Measurements from ENCODE around the gene ASCC1. TPM values are rescaled to one million over a fixed set of nuclear protein-coding genes. Genes with fewer than 3 reads are reported as not detected.

ASCC1 gene
- total and polyA plus RNA-seq, 2 donors = 29.7 to 33.5 TPM

DNA sequence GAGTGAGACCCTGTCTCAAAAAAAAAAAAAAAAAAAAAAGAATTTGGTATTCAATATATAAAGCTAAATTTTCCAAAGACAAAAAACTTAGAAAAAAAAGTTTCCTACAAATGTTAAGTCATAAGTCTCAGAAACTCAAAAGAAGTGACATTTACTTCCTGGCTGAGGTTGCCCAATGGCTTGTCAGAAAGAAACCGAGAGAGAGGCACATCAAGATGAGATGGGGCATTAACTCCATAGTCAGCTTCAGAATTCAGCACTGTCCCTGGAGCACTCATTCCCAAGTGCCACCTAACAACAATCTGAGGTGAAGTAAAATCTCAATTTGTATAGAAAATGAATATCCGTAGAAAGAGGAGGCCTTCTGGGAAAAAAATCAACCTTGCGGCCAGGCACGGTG is 120.9 kb downstream of the ASCC1 start:
- no peak for DNase-seq (ENCODE audit: extremely low spot score)
- no peak overlapping the region for H3K4me3 ChIP-seq (ENCODE audit: low read depth, low read length)
- over 99% methylated on average over 4 of the region's 4 CpGs for WGBS
- no peaks in the 10 kb centered on the region for H3K36me3 ChIP-seq (ENCODE audit: insufficient read depth)
- no peak overlapping the region for H3K27ac ChIP-seq (ENCODE audit: low read depth)
- no peaks in the 10 kb centered on the region for H3K4me1 ChIP-seq (ENCODE audit: insufficient read depth)

DNA sequence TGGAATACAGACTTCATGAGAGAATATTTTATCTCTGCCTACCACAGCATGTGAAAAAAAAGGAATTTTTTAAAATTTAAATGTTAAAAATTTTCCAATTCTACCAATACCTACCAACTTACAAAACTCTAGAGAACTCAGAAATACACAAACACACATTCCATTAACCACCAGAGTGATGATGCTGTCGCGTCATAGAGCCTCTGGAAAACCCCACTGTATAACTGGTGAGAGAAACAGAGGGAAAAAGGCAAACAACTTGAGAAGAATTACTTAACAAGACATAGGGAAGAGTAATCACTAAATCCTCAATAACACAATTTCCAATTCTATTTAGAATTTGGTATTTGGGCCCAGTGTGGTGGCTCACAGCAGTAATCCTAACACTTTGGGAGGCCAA is 121.5 kb downstream of the ASCC1 start:
- 97% methylated on average over 2 of the region's 2 CpGs for WGBS
- no peak overlapping the region for H3K27ac ChIP-seq (ENCODE audit: low read depth)
- H3K4me1 ChIP-seq (ENCODE audit: insufficient read depth) = no peaks in the 10 kb centered on the region
- DNase-seq (ENCODE audit: extremely low spot score) = no peak
- no peak overlapping the region for H3K4me3 ChIP-seq (ENCODE audit: low read depth, low read length)
- H3K36me3 ChIP-seq (ENCODE audit: insufficient read depth) = no peaks in the 10 kb centered on the region

DNA sequence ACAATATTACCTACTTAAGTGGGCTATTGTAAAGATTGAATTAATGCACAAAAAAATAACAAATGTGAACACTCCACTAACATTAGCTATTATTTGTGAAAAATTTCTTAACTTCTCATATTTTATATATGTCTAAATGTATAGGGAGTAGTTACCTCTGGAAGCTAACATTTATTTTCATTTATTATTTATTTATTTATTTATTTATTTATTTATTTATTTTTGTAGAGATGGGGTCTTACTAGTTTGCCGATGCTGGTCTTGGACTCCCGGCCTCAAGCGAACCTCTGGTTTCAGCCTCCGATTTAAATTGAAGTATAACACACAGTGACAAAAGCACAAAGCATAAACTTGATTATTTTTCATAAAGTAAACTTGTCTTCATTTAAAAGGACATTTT is 122.6 kb downstream of the ASCC1 start:
- Histone ChIP-seq H3K4me3 (ENCODE audit: low read depth, low read length) (no peak overlapping the region), H3K4me1 (ENCODE audit: insufficient read depth) (no peaks in the 10 kb centered on the region), H3K36me3 (ENCODE audit: insufficient read depth) (no peaks in the 10 kb centered on the region), H3K27ac (ENCODE audit: low read depth) (no peak overlapping the region)
- 85% methylated on average over 4 of the region's 4 CpGs for WGBS
- no peak for DNase-seq (ENCODE audit: extremely low spot score)

DNA sequence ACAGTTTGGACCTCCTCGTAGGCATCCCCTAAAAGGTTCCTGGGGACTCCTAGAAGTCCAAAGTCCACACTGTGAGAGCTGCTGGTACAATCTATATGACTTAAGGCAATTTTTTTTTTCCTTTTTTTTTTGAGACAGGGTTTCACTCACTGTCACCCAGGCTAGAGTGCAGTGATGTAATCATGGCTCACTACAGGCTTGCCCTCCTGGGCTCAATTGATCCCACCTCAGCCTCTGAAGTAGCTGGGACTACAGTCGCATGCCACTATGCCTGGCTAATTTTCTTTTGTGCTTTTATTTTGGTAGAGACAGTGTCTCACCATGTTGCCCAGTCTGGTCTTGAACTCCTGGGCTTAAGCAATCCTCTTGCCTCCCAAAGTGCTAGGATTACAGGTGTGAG is 123.1 kb downstream of the ASCC1 start:
- no peak overlapping the region for H3K27ac ChIP-seq (ENCODE audit: low read depth)
- 97% methylated on average over 2 of the region's 2 CpGs for WGBS
- H3K36me3 ChIP-seq (ENCODE audit: insufficient read depth) = no peaks in the 10 kb centered on the region
- no peak for DNase-seq (ENCODE audit: extremely low spot score)
- H3K4me3 ChIP-seq (ENCODE audit: low read depth, low read length) = no peak overlapping the region
- no peaks in the 10 kb centered on the region for H3K4me1 ChIP-seq (ENCODE audit: insufficient read depth)

DNA sequence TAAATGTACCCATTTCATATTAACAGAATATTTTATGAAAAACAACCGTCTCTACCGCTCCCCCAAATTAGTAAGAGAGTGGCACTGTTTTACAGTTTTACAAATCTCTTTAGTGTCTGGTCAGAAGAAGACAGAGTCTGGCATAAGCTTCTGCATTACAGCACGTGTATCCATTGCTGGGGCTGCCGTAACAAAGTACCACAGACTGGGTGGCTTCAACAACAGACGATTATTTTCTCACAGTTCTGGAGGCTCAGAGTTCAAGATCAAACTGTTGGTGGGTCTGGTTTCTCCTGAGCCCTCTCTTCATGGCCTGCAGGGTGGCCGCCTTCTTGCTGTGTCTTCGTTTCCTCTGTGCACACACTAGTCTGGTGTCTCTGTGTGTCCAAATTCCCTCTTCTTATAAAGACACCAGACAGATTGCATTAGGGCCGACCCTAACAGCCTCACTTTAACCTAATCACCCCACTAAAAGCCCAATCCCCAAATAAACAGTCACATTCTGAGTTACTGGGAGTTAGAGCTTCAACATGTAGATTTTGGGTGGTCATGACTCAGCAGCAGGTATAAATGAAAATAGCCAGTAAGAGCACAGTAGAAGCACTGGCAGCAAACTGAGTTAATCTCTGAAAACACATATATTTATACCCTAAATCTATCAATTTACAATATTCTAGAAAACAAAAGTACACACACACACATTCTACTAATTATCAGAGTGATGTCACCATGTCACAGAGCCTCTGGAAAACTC is 123.7 kb downstream of the ASCC1 start:
- Histone ChIP-seq H3K36me3 (ENCODE audit: insufficient read depth) (no peaks in the 10 kb centered on the region), H3K4me3 (ENCODE audit: low read depth, low read length) (no peak overlapping the region), H3K4me1 (ENCODE audit: insufficient read depth) (no peaks in the 10 kb centered on the region), H3K27ac (ENCODE audit: low read depth) (no peak overlapping the region)
- DNase-seq (ENCODE audit: extremely low spot score) = no peak
- 88% methylated on average over 8 of the region's 8 CpGs for WGBS

DNA sequence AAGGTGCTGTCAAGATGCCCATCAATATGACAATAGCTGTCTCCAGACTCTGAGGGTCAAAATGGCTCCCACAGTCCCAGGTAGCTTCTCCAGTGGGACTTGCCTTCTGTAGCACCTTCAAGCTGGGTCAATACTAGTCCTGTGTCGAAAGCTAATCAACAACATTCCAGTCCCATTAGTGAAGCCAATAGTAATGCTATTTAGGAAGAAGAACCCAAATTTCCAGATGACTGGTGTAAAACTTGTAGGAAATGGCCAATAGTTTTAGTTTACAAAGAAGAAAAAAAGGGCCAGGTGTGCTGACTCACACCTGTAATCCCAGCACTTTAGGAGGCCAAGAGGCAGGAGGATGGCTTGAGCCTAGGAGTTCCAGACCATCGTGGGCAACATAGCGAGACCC is 125.8 kb downstream of the ASCC1 start:
- 97% methylated on average over 3 of the region's 3 CpGs for WGBS
- H3K4me1 ChIP-seq (ENCODE audit: insufficient read depth) = no peaks in the 10 kb centered on the region
- DNase-seq (ENCODE audit: extremely low spot score) = no peak
- no peaks in the 10 kb centered on the region for H3K36me3 ChIP-seq (ENCODE audit: insufficient read depth)
- no peak overlapping the region for H3K27ac ChIP-seq (ENCODE audit: low read depth)
- H3K4me3 ChIP-seq (ENCODE audit: low read depth, low read length) = no peak overlapping the region

DNA sequence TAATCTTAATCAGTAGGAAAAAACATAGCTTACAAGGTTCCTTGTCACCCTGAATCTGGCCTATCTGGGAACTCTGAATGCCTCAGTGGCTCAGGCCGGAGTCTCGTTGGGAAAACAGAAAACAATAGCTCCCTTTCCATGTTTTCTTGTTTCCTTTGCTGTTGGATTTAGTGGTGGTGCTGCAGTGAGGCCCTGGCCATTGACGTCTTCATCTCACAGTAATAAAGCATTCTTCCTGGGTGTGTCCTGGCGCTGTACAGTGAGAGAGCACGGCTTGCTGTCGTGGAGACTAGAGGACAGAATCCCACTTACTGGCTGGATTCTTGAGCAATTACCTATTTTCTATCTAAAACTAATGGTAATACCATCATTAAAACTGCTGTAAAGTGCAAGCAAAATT is 126.5 kb downstream of the ASCC1 start:
- no peak overlapping the region for H3K27ac ChIP-seq (ENCODE audit: low read depth)
- H3K36me3 ChIP-seq (ENCODE audit: insufficient read depth) = no peaks in the 10 kb centered on the region
- H3K4me1 ChIP-seq (ENCODE audit: insufficient read depth) = no peaks in the 10 kb centered on the region
- DNase-seq (ENCODE audit: extremely low spot score) = no peak
- H3K4me3 ChIP-seq (ENCODE audit: low read depth, low read length) = no peak overlapping the region
- WGBS = 76% methylated on average over 6 of the region's 6 CpGs

DNA sequence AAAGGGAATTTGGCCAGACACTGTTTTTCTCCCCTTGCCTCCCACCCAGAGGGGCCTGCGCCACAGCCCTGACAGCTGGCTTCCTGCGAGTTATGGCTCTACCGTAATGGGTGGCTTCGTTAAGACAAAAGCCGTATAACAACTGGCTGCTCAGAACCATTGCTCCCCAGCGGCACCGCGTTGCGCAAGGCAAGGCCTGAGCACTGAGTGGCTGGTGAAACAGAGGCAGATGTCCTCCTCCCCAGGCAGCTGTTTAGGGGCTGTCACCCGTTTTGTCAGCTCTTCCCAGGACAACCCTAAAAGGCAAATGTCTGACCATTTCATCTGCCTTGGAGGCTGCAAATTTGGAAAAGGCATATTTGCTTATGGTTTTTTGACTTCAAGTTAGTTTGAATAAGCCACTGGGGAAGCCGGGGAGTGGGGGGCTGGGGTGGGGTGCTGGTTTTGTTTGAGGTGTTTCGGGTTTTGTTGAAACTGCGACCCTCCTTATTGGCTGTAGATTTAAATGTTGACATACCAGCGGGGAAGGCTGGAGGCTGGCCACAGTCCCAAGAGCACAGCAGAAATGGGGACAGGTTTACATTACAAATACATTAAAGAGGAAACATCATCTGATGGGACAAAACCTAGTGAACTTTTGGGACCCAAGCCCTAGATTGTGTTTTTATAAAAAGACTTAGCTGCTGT is 127.0 kb downstream of the ASCC1 start:
- 68% methylated on average over 14 of the region's 14 CpGs for WGBS
- no peak for DNase-seq (ENCODE audit: extremely low spot score)
- H3K4me3 ChIP-seq (ENCODE audit: low read depth, low read length) = peak overlapping the region; percentile 33
- no peaks in the 10 kb centered on the region for H3K36me3 ChIP-seq (ENCODE audit: insufficient read depth)
- H3K4me1 ChIP-seq (ENCODE audit: insufficient read depth) = no peaks in the 10 kb centered on the region
- no peak overlapping the region for H3K27ac ChIP-seq (ENCODE audit: low read depth)

DNA sequence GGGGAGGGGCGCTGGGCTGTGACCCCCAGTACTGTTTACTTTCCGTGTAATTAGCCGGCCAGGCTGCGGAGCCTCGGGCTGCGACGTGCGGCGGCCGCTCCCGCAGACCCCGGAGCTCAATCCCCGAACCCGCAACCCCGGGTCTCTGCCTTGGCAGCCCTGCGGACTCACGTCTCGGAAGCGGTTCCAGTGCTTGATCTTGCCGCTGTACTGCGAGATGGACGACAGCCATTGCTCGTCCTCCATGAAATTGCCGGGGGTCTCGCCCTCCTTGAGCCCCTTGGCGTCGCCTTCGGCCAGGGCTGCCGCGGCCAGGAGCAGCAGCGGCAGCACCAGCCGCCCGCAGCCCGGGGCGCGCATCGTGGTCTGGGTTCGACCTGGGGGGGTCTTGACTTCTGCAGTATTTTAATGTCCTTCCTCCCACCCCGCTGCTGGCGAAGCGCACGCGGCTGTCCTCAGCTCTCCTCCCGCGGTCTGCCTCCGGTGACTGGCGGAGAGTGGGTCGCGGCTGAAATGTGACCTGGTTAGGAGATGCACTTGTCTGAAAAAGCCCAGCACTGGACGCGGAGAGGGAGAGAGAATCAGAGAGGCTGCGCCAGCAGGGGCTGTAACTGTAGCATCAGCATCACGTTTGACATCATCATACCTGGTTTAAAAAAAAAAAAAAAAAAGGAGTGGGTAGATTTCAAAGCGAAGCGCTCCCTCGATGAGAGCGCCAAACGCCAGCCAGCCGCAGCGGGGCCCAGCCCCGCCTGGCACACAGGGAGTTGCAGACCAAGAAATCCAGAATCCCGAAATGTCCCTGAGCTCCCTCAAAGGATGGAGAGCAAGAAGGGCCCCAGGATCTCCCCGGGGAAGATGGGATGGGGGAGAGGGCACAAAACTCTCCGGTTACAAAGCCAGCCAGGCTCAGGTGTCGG is 127.8 kb downstream of the ASCC1 start, which contains the start of gene SPOCK2:
TSS of gene SPOCK2 (minus strand) at position 583 of the 920 bp plus-strand sequence. CDS start at position 360, 223 bp downstream.
- no peaks in the 10 kb centered on the region for H3K4me1 ChIP-seq (ENCODE audit: insufficient read depth)
- WGBS = 8% methylated on average over 65 of the region's 65 CpGs
- H3K4me3 ChIP-seq (ENCODE audit: low read depth, low read length) = peak within 1 kb of the TSS; percentile 33
- H3K36me3 ChIP-seq (ENCODE audit: insufficient read depth) = no peaks in the 10 kb centered on the region
- peak within 1 kb of the TSS; percentile 53 for H3K27ac ChIP-seq (ENCODE audit: low read depth)
- no peak for DNase-seq (ENCODE audit: extremely low spot score)

DNA sequence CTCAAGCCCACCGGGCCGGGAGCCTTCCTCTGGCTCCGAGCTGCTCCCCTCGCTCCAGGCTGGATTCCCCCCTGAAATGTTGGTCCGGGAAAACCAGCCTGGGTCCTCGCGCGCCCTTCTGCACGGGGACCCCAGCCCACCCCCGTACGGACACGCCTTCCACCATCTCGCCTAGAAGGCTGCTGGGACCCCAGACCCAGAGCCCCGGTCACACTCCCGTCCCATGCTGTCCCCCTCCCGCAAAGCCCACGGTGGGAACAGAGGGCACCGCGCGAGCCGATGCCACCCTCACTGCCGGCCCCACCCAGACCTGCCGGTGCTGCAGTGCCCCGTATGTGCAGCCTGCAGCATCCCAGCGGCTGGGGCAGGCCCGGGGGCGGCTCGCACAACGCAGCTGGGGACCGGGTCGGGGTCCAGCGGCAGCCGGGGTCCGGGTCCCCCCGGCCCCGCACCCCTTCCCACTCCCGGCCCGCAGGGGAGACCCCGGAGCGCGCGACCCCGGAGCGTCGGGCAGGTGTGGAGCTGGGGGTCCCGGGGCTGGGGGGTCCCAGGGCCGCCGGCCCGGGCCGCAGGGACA is 128.6 kb downstream of the ASCC1 start:
- no peaks in the 10 kb centered on the region for H3K36me3 ChIP-seq (ENCODE audit: insufficient read depth)
- DNase-seq (ENCODE audit: extremely low spot score) = no peak
- 2% methylated on average over 50 of the region's 50 CpGs for WGBS
- H3K4me3 ChIP-seq (ENCODE audit: low read depth, low read length) = peak overlapping the region; percentile 33
- peak overlapping the region; percentile 53 for H3K27ac ChIP-seq (ENCODE audit: low read depth)
- H3K4me1 ChIP-seq (ENCODE audit: insufficient read depth) = no peaks in the 10 kb centered on the region

DNA sequence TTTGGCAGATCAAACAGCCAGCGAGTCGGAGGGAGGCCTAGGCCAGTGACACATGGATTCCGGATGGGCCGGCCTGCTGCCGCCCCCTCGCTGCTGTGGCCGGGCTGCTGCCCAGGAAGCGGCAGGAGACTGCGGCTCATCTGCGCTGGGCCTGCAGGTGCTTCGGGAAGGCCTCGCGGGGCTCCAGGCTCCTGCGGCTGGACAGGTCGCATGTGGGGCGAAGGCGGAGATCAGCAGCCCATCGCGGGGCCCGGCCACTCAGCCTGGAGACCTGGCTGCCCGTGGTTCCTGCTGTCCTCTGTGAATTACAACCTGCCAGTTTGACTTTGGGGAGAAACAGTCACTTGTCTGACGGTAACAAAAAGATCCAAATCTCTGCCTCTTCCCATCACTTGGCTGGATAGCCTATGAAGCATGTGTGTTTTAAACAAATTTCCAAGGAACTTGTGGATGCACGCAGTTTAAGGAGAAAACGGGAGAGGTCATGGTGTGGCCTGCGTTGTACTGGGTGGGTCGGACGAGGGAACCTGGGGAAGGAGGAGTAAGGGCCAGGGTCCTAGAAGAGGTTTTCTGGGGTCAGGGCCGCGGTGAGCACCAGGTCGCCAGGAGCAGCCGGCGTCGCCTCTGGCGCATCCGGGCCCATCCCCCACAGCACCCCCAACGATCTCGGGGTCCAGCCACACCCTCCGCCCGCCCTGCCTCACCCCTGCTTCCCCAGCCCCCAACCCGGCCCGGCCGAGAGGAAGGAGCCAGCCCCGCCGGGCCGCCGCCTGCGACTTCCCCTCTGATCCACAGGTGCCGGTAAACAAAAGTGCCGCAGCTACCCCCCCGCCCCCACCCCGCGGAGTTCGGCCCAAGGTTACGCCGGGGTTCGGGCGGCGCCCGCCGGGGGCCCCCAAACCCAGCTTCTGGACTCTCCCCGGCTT is 129.3 kb downstream of the ASCC1 start:
- Histone ChIP-seq H3K4me3 (ENCODE audit: low read depth, low read length) (peak overlapping the region; percentile 33), H3K27ac (ENCODE audit: low read depth) (peak overlapping the region; percentile 53), H3K36me3 (ENCODE audit: insufficient read depth) (no peaks in the 10 kb centered on the region), H3K4me1 (ENCODE audit: insufficient read depth) (no peaks in the 10 kb centered on the region)
- DNase-seq (ENCODE audit: extremely low spot score) = no peak
- 52% methylated on average over 61 of the region's 61 CpGs for WGBS

DNA sequence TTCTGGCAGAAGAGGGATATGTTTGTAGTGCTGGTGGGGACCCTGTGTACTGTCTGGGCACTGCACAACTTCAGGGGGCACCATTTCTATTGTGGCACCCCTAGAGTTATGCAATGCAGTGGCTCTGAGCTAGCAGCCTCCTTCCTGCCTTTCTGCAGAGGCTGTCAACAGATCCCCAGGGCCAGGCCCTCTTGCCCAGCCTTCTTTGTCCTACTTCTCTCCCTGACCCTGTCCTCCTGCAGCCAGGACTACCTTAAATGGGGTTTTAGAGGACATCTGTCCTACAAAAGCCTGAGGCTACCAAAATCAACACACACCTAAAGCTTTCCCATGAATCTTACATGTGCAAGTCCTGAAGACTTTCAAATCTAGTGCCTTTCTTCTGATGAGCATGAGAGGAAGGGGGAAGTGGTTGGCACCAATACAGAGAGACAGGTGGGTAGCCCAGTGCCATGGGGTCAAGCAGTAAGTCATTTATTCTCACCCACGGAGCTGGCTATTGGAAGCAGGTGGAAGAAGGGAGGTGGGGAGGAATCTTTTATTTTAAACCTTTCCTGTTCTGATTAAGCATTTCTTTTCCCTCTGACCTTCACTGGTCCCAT is 130.1 kb downstream of the ASCC1 start:
- no peak for DNase-seq (ENCODE audit: extremely low spot score)
- Histone ChIP-seq H3K36me3 (ENCODE audit: insufficient read depth) (no peaks in the 10 kb centered on the region), H3K4me1 (ENCODE audit: insufficient read depth) (no peaks in the 10 kb centered on the region), H3K27ac (ENCODE audit: low read depth) (no peak overlapping the region), H3K4me3 (ENCODE audit: low read depth, low read length) (no peak overlapping the region)
- 85% methylated on average over 1 of the region's 1 CpG for WGBS
